Cardiac muscle cell (in vitro differentiated cells and primary cell): ENCODE measurements around the gene LTA4H. TPM values are rescaled to one million over a fixed set of nuclear protein-coding genes. Genes with fewer than 3 reads are reported as not detected.

Source experiments
- DNase-seq, 2 donors: peaks; one replicate each; pipeline versions ENCODE4 v3.0.0 to v3.0.0-alpha.2; 2010 to 2017; ENCODE audit warnings: low read depth in 1 of 2, low spot score in 1 of 2
- H3K27ac ChIP-seq: fragments of 200-600 bp; sonication (generic); 2 replicates; pipeline ENCODE4 v1.5.1; 2016
- H3K27me3 ChIP-seq: fragments of 200-600 bp; sonication (generic); 2 replicates; pipeline ENCODE4 v1.6.0; 2016; ENCODE audit warnings: control low read depth
- H3K36me3 ChIP-seq: fragments of 200-600 bp; sonication (generic); 2 replicates; pipeline ENCODE4 v1.5.1; 2016; ENCODE audit warnings: control low read depth
- H3K4me1 ChIP-seq: fragments of 200-600 bp; sonication (generic); 2 replicates; pipeline ENCODE4 v1.8.1; 2017; ENCODE audit warnings: low read depth, mild to moderate bottlenecking, mixed run types
- H3K4me3 ChIP-seq: fragments of 200-600 bp; sonication (generic); 2 replicates; pipeline ENCODE4 v1.5.1; 2016; ENCODE audit warnings: mild to moderate bottlenecking
- H3K9me3 ChIP-seq: fragments of 200-600 bp; sonication (generic); 2 replicates; pipeline ENCODE4 v1.5.1; 2017; ENCODE audit warnings: low read depth, mild to moderate bottlenecking, control low read depth
- polyA plus RNA-seq: library from polyadenylated mRNA; unstranded; fragments of >200 nt; fragmentation: Nextera tagmentation; extraction: Ambion mirVana; gene quantifications from 2 replicates; pipeline ENCODE4 v1.2.1, GENCODE V29; 2016
- total RNA-seq: library from RNA; depleted of rRNA; stranded (reverse); fragments of >200 nt; gene quantifications from 2 replicates; pipeline ENCODE4 v1.2.3, GENCODE V29; 2016
- TF ChIP-seq, protein P1 (sequence below): IDR thresholded peaks from 2 replicates; pipeline ENCODE4 v1.5.1; 2012; ENCODE audit warnings: low read depth, mild to moderate bottlenecking, low read length

LTA4H gene
- total and polyA plus RNA-seq, 2 experiments from 2014 or later = 64.6 to 109 TPM

DNA sequence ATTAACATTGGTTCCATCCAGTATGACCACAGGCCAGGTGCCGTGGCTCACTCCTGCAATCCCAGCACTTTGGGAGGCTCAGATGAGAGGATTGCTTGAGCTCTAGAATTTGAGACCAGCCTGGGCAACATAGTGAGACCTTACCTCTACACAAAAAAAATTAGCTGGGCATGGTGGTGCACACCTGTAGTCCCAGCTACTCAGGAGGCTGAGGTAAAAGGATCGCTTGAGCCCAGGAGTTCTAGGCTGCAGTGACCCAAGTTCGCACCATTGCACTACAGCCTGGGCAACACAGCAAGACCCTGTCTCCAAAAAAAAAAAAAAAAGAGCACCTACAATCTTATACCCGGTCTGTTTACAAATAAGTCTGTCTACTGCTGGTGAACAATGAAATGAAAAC lies 9.9 kb downstream of the LTA4H start:
- peaks cover 31% of the 10 kb centered on the region for H3K36me3 ChIP-seq

DNA sequence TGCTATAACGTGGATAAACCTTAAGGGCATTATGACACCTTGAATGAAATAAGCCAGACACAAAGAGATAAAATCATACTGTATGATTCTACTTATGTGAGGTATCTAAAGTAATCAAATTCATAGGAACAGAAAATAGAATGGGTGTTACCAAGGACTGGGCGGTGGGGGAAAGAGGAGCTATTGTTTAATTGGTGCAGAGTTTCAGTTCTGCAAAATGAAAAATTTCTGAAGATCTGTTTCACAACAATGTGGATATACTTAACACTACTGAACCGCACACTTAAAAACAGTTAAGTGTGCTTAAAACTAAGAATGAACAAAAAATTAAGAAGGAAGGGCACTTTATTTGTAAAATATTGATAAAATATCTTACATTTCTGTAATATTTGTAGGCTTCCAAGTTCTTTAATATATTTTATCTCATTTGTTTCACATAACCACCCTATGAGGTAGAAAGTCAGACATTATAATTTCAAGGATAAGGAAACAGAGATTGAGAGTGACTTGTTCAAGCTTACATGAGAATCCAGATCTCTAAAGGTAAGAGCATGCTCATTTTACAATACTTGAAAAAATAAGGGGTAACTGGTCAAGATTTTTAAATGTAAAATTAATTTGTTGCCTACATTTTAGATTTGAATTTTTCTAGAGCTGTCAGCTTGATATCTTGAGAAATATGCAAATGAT lies 14.9 kb downstream of the LTA4H start:
- no peaks in the 10 kb centered on the region for H3K27me3 ChIP-seq
- DNase-seq = no peak
- H3K4me3 ChIP-seq = no peak overlapping the region
- peaks cover 31% of the 10 kb centered on the region for H3K36me3 ChIP-seq
- H3K27ac ChIP-seq = no peak overlapping the region
- H3K9me3 ChIP-seq = no peaks in the 10 kb centered on the region
- H3K4me1 ChIP-seq = no peaks in the 10 kb centered on the region
- TF ChIP-seq, protein P1, sequence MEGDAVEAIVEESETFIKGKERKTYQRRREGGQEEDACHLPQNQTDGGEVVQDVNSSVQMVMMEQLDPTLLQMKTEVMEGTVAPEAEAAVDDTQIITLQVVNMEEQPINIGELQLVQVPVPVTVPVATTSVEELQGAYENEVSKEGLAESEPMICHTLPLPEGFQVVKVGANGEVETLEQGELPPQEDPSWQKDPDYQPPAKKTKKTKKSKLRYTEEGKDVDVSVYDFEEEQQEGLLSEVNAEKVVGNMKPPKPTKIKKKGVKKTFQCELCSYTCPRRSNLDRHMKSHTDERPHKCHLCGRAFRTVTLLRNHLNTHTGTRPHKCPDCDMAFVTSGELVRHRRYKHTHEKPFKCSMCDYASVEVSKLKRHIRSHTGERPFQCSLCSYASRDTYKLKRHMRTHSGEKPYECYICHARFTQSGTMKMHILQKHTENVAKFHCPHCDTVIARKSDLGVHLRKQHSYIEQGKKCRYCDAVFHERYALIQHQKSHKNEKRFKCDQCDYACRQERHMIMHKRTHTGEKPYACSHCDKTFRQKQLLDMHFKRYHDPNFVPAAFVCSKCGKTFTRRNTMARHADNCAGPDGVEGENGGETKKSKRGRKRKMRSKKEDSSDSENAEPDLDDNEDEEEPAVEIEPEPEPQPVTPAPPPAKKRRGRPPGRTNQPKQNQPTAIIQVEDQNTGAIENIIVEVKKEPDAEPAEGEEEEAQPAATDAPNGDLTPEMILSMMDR = no peak

More for the DNA sequence above, 9.9 kb downstream of the LTA4H start:
- Histone ChIP-seq H3K27ac (no peak overlapping the region), H3K4me1 (no peaks in the 10 kb centered on the region), H3K9me3 (no peaks in the 10 kb centered on the region), H3K4me3 (no peak overlapping the region), H3K27me3 (no peaks in the 10 kb centered on the region)
- TF ChIP-seq, protein P1 = no peak
- DNase-seq = no peak

DNA sequence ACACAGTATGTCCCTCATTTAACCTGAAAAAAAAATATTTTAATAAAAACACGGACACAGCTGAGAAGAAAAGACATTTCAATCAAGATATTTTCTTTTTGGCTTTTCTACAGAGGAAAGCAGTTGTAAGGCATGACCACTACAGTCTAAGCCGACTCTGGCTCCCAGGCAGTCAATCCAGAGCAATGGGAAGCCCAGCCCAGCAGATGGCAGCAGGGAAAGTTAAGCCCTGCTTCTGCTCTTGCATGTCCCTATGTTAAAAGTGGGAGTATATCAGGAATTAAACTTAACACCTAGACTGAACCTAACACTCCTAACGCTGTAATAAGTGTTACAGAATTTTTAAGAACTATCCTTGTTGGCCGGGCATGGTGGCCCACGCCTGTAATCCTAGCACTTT lies 19.7 kb downstream of the LTA4H start:
- no peaks in the 10 kb centered on the region for H3K9me3 ChIP-seq
- DNase-seq = peak; percentile 17 to 56
- peaks cover 41% of the 10 kb centered on the region for H3K36me3 ChIP-seq

DNA sequence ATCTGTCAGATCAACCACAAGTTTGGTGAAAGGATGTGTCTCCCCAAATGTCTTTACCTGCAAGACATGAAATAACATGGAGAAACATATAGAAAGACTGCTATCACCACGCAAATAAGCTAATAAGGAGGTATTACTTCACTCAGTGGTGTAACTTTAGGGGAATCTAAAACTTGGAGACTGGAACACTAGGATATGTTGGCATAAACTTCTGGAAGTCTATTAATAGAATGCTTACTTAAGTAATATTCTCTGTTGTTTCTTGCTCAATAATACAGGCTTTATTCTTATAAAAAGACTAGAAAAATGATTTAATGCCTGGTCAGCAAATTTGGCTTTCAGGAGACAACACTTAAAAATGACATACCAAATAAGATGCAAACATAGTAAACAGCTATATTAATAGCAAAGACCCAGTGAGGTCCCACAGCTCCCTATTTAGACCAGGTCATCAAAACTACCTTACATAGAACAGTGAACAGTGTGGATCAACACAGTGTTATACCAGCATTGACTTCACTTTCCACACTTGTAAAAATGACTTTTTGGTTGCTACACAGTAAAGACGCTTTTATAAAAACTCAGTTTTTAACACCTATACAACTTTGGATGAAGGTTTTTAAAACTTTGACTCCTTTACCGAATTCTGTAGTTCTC lies 20.3 kb downstream of the LTA4H start:
- Histone ChIP-seq H3K36me3 (peaks cover 41% of the 10 kb centered on the region), H3K9me3 (no peaks in the 10 kb centered on the region), H3K27ac (no peak overlapping the region), H3K4me3 (no peak overlapping the region), H3K27me3 (no peaks in the 10 kb centered on the region), H3K4me1 (no peaks in the 10 kb centered on the region)
- TF ChIP-seq, protein P1 = no peak
- DNase-seq = peak in 1 of 2 donors; percentile 30

More for the DNA sequence above, 19.7 kb downstream of the LTA4H start:
- no peak overlapping the region for H3K27ac ChIP-seq
- H3K4me1 ChIP-seq = no peaks in the 10 kb centered on the region
- TF ChIP-seq, protein P1 = peak; percentile 56
- H3K27me3 ChIP-seq = no peaks in the 10 kb centered on the region
- no peak overlapping the region for H3K4me3 ChIP-seq

DNA sequence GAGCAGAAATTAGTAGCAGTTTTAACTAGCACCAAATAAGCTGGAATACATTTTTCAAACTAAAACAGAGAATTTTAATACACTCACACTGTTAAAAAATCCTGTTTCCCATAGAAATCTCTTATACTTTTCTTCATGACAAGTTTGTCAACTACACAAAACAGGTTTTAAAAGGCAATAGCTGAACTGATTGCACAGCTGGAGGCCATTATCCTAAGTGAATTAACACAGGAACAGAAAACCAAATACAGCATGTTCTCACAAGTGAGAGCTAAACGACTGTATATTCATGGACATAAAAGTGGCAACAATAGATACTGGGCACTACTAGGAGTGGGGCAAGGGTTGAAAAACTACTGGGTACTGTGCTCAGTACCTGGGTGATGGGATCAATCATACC lies 27.7 kb downstream of the LTA4H start:
- no peak overlapping the region for H3K4me3 ChIP-seq
- peaks cover 52% of the 10 kb centered on the region for H3K36me3 ChIP-seq
- H3K27me3 ChIP-seq = no peaks in the 10 kb centered on the region
- no peaks in the 10 kb centered on the region for H3K9me3 ChIP-seq
- TF ChIP-seq, protein P1 = no peak
- H3K27ac ChIP-seq = no peak overlapping the region
- no peaks in the 10 kb centered on the region for H3K4me1 ChIP-seq
- no peak for DNase-seq
